Upper lobe of right lung (tissue), 1 donor: Measurements from ENCODE around the gene SMIM38. TPM values are rescaled to one million over a fixed set of nuclear protein-coding genes. Genes with fewer than 3 reads are reported as not detected.

ENCODE experiments used
- ATAC-seq: fragments of 200-7000 bp; cut with Tn5 transposase; one replicate; pipeline ENCODE4 v1.9.1; 2020; ENCODE audit warnings: mild to moderate bottlenecking, moderate library complexity
- DNase-seq: peaks from one replicate; pipeline ENCODE4 v3.0.0-alpha.2; 2020
- H3K27ac ChIP-seq: fragments of 200-600 bp; one replicate; pipeline ENCODE4 v1.8.0; 2022
- H3K27me3 ChIP-seq: fragments of 200-600 bp; one replicate; pipeline ENCODE4 v1.8.0; 2022; ENCODE audit warnings: mild to moderate bottlenecking
- H3K36me3 ChIP-seq: fragments of 200-600 bp; one replicate; pipeline ENCODE4 v1.8.0; 2022
- H3K4me1 ChIP-seq: fragments of 200-600 bp; one replicate; pipeline ENCODE4 v1.8.0; 2022
- H3K4me3 ChIP-seq: fragments of 200-600 bp; one replicate; pipeline ENCODE4 v1.8.0; 2022; ENCODE audit warnings: mild to moderate bottlenecking
- H3K9me3 ChIP-seq: fragments of 200-600 bp; one replicate; pipeline ENCODE4 v1.8.0; 2022
- CTCF ChIP-seq: fragments of 200-600 bp; IDR thresholded peaks from one replicate; pipeline ENCODE4 v1.8.0; 2022; ENCODE audit warnings: antibody characterized with exemption
- intact Hi-C: fragments of 100-400 bp; cut with DNase I; formaldehyde crosslinking; loops from one replicate; pipeline ENCODE4 v1.11.0; 2022
- total RNA-seq: library from RNA; stranded (reverse); fragmentation: NEBNext Ultra II Directional; extraction: Animal tissue kit (Norgen Biotek cat#: 25700); gene quantifications from one replicate; pipeline ENCODE4 v1.2.1, GENCODE V29; 2021
- donor health status: DM: no; HTN: yes; CAD: no; lungs with severe emphysema.

Gene SMIM38
- total RNA-seq, 1 donor from 2014 or later, result not detected

- Histone ChIP-seq H3K9me3 (no peaks in the 10 kb centered on the region), H3K27me3 (no peaks in the 10 kb centered on the region), H3K4me1 (no peaks in the 10 kb centered on the region), H3K27ac (no peak overlapping the region), H3K4me3 (no peak overlapping the region), H3K36me3 (no peaks in the 10 kb centered on the region)
- DNase-seq, result no peak
- TF ChIP-seq CTCF, result no peak
- intact Hi-C loops, result no loop called here
- no peak for ATAC-seq
Measured at GRCh38 chr11:69193629-69194028, 37.9 kb downstream of the SMIM38 start.

- Histone ChIP-seq H3K27me3 (no peaks in the 10 kb centered on the region), H3K4me3 (no peak overlapping the region), H3K4me1 (no peaks in the 10 kb centered on the region), H3K36me3 (no peaks in the 10 kb centered on the region), H3K9me3 (no peaks in the 10 kb centered on the region), H3K27ac (no peak overlapping the region)
- DNase-seq, result no peak
- intact Hi-C loops, result no loop called here
- no peak for TF ChIP-seq CTCF
- no peak for ATAC-seq
Measured at GRCh38 chr11:69194396-69194795, 38.7 kb downstream of the SMIM38 start.

GRCh38 chr11:69194956-69195355, 39.2 kb downstream of the SMIM38 start:
- Histone ChIP-seq H3K4me1 (no peaks in the 10 kb centered on the region), H3K27ac (no peak overlapping the region), H3K36me3 (no peaks in the 10 kb centered on the region), H3K27me3 (no peaks in the 10 kb centered on the region), H3K9me3 (no peaks in the 10 kb centered on the region), H3K4me3 (no peak overlapping the region)
- no peak for TF ChIP-seq CTCF
- DNase-seq, result no peak
- no peak for ATAC-seq
- intact Hi-C loops, result no loop called here

GRCh38 chr11:69195824-69196782, 40.4 kb downstream of the SMIM38 start:
- H3K4me3 ChIP-seq, result no peak overlapping the region
- DNase-seq (no peak), ATAC-seq (no peak)
- no peaks in the 10 kb centered on the region for H3K9me3 ChIP-seq
- no peaks in the 10 kb centered on the region for H3K4me1 ChIP-seq
- H3K27ac ChIP-seq, result no peak overlapping the region
- H3K27me3 ChIP-seq, result no peaks in the 10 kb centered on the region
- H3K36me3 ChIP-seq, result no peaks in the 10 kb centered on the region
- no peak for TF ChIP-seq CTCF
- intact Hi-C loops, result no loop called here

- intact Hi-C loops, result no loop called here
- Histone ChIP-seq H3K4me1 (no peaks in the 10 kb centered on the region), H3K9me3 (no peaks in the 10 kb centered on the region), H3K4me3 (no peak overlapping the region), H3K36me3 (no peaks in the 10 kb centered on the region), H3K27ac (no peak overlapping the region), H3K27me3 (no peaks in the 10 kb centered on the region)
- ATAC-seq (no peak), DNase-seq (no peak)
- TF ChIP-seq CTCF, result no peak
Measured at GRCh38 chr11:69196783-69197169, 41.0 kb downstream of the SMIM38 start.
